NCI-H128 (cell line): ENCODE data around the gene NGDN.

Experiments
- DNase-seq: peaks from one replicate; lab custom pipeline; 2025; ENCODE audit not compliant: unreplicated experiment; lab: John Stamatoyannopoulos, UW

The NGDN gene

DNA sequence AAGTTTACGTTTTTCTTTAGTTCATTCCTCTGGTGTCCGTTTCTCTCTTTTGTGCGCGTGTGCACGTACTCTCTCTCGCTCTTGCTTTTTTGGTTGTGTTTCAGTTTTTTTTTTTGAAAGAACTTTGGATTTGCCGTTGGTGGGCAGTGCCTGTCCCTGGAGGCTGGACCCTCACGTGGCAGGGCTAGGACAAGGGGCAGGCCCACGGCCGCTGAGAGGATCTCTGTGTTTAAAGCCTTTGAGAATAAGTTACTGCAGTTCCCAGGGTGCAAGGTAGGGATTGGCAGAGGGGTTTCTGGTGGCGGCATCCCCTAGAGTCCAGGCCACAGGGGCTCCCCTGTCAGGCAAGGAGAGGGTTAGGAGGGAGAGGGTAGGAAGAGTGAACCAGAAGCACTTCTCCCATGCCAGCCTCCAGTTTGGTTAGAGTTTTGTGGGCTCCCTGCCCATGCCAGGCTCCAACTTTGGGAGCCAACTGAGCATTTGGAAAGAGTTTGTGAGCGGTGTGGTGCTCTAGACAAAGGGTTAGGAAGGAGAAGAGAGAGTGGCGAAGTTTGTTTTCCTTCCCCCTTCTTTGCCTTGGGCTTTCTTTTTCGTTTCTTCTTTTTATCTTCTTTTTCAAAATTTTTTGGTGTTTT, 51.5 kb downstream of the NGDN start:
- DNase-seq: no peak

DNA sequence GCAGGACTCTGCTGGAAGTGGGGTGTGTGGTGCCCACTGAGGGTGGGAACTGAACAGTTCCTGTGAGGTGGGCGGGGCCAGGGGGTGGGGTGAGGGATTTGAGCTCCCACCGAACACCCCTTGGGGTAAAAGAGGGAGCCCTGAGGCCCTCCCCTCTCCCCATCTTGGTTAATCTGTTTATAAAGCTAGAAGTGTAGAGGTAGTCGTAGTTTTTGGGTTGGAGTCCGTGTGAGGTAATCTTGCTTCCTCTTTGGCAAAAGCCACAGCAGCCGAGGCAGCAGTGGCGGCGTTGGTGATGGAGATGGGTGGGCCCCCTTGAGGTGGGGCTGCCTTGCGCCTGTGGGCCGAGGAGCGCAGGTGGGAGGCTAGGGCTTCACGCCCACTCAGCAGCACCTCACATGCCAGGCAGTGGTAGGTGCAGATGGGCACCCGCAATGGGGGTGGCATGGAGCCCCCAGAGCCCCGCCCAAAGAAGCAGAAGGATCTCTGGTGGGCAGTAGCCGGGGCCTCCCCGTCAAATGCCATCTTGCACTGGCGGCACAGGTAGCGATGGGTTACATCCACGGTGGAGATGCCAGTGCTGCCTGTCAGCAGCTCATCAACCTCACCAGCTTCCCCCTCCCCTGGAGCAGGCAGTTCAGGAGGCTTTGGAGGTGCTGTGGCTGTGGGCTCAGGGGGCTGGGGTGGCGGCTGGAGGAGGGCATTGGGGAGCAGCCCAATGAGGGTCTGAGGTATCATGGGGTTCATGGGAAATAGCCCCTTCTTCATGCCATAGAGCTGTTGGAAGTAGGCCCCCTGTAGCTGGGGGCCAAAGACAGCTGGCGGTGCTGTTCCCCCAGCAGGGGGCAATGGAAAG, 52.5 kb downstream of the NGDN start:
- no peak for DNase-seq

DNA sequence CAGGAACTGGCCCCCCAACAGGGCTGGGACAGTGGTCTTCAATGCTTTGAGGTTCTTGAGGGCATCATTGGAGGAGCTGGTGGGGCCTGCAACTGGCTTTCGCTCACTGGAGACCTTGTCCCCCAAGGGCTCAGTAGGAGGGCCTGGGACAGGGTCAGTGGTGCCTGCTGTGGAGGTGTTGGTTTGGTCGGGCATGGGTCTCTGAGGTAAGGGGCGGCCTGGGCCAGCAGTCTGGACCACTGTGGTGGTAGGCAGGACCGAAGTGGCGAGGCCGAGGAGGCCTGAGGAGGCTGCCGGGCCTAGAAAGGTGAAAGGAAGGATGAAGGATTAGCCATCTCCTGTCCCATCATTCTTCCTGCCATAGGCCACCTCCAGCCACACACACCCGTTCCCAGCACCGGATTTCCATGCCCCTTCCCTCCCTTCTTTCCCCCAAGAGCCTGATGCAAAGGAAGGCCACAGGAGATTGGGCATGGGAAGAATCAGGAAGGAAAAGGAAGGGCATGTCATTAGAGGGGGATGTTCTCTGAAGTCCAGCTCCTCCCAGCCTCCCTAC, 53.2 kb downstream of the NGDN start:
- no peak for DNase-seq

DNA sequence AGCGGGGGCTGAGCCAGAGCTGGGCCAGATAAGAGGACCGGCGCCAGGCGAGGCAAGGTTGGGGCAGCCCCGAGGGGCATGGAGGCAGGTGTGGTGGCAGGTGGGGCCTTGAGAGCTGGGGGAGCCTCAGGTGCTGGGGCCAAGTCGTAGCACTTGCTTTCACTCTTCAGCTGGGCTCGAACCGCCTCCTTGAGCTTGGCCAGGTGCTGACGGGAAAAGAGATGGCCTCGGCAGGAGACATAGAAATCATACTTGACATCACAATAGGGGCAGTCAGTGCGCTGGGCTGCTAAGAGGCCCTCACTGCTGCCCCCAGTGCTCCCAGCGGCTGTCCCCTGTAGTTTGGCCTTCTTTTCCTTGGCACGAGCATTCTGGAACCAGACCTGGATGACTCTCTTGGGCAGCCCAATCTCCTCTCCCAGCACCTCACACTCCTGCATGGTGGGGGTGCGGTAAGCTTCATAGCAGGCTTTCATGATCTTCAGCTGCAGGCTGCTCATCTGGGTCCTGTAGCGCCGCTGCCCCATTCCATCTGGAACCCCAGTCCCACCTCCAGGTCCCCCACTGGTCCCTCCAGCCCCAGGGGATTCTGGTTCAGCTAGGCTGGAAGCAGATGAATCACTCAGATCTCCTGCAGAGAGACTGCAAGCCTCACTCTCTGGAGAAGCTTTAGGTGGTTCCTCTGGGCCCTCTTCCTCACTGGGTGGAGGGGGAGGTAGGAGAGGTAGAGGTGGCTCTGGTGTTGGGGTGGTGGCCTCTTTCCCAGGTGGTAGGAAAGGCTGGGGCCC, 53.9 kb downstream of the NGDN start:
- DNase-seq: no peak

DNA sequence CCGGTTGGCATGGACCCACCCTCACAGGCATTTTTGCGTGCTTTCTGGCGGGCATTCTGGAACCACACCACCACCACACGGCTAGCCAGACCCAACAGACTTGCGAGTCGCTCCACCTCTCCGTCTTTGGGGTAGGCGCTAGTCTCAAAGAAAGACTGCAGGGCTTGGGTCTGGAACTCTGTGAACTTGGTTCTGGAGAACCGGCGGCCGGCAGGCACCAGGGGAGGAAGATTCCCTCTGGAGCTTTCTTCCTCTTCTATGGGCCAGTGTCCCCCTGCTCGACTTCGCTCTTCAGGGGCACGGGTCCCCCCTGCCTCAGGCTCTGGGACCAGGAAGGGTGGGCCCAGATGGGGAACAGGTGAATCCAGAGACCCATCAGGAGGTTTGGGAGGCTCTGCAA, 55.5 kb downstream of the NGDN start:
- DNase-seq: no peak

DNA sequence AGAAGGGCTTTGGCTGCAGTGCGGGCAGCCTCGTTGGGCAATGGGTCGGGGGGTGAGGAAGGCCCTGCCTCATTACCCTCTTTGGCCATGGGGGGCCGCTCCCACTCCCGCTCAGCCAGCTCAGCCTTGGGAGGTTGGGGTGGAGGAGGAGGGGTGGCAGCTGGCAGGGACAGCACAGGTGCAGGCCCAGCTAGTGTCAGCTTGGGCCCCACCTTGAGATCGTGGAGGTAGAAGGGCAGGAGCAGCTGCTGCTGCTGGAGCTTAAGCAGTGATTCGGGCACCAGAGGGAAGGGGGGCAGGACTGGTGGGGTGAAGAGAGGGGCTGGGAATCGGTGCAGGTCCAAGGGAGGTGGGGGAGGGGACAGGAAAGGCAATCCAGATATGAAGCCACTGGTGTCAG, 56.1 kb downstream of the NGDN start:
- no peak for DNase-seq
